Measurements from ENCODE around the gene PDCD2L.

GRCh38 chr19:34370983-34371382 is 33.2 kb upstream of the PDCD2L start:
- TF ChIP-seq CTCF (IDR thresholded peaks at IDR 0.05) (no peak), POLR2A (IDR thresholded peaks at IDR 0.05) (no peak)

Measured in testis (tissue), 2 donors.